ENCODE results near the gene CDK6.
"Not testable (repeated sequence)": the region's sequence is repeated elsewhere in the genome, so short reads cannot be mapped to it uniquely, and the experiment has no call there.

The CDK6 gene

GRCh38 chr7:92763636-92764423 is 72.5 kb downstream of the CDK6 start:
- TF ChIP-seq CTCF (IDR thresholded peaks at IDR 0.05; ENCODE audit: insufficient read depth, missing control alignments): no peak
- DNase-seq (ENCODE audit: insufficient read length, low spot score): no peak
- FAIRE-seq: no peak

GRCh38 chr7:92762851-92763250 is 73.5 kb downstream of the CDK6 start:
- no peak for TF ChIP-seq CTCF (IDR thresholded peaks at IDR 0.05; ENCODE audit: insufficient read depth, missing control alignments)
- DNase-seq (ENCODE audit: insufficient read length, low spot score): no peak
- FAIRE-seq: no peak

- TF ChIP-seq CTCF (IDR thresholded peaks at IDR 0.05; ENCODE audit: insufficient read depth, missing control alignments): no peak
- no peak for DNase-seq (ENCODE audit: insufficient read length, low spot score)
- FAIRE-seq: peak; percentile 11
Observed at GRCh38 chr7:92761391-92762097, 74.8 kb downstream of the CDK6 start.

- no peak for TF ChIP-seq CTCF (IDR thresholded peaks at IDR 0.05; ENCODE audit: insufficient read depth, missing control alignments)
- no peak for FAIRE-seq
- no peak for DNase-seq (ENCODE audit: insufficient read length, low spot score)
Observed at GRCh38 chr7:92758796-92759431, 77.5 kb downstream of the CDK6 start.

- FAIRE-seq; DNase-seq (ENCODE audit: insufficient read length, low spot score): not testable (repeated sequence)
Observed at GRCh38 chr7:92757311-92757910, 79.0 kb downstream of the CDK6 start.

GRCh38 chr7:92755680-92756079 is 80.7 kb downstream of the CDK6 start:
- TF ChIP-seq CTCF (IDR thresholded peaks at IDR 0.05; ENCODE audit: insufficient read depth, missing control alignments): no peak
- FAIRE-seq: no peak
- no peak for DNase-seq (ENCODE audit: insufficient read length, low spot score)

- no peak for TF ChIP-seq CTCF (IDR thresholded peaks at IDR 0.05; ENCODE audit: insufficient read depth, missing control alignments)
- DNase-seq (ENCODE audit: insufficient read length, low spot score) (no peak), FAIRE-seq (no peak)
Observed at GRCh38 chr7:92754919-92755581, 81.3 kb downstream of the CDK6 start.

Measured in D721Med (cell line).